Liver (tissue), 9 donors: Measurements from ENCODE around the gene SMOC2. TPM values are rescaled to one million over a fixed set of nuclear protein-coding genes. Genes with fewer than 3 reads are reported as not detected.

ENCODE experiments used
- DNase-seq: peaks from one replicate; pipeline ENCODE4 v3.0.0-alpha.2; 2017; ENCODE audit warnings: low spot score
- H3K27ac ChIP-seq, 2 donors: one replicate each; pipeline ENCODE4 v1.7.0; 2013; ENCODE audit warnings: inconsistent platforms in 2 of 2, low read length in 2 of 2, control low read depth in 1 of 2, low read depth in 1 of 2, mild to moderate bottlenecking in 1 of 2
- H3K27me3 ChIP-seq, 4 donors: one replicate each; pipeline versions ENCODE4 v1.6.1 to v1.7.0; 2013; ENCODE audit warnings: low read length in 3 of 4, inconsistent platforms in 1 of 4, mild to moderate bottlenecking in 1 of 4, moderate library complexity in 1 of 4; ENCODE audit not compliant: control insufficient read depth in 4 of 4, insufficient read depth in 4 of 4
- H3K36me3 ChIP-seq, 4 donors: one replicate each; pipeline versions ENCODE4 v1.6.1 to v1.7.0; 2013; ENCODE audit warnings: low read length in 3 of 4, mild to moderate bottlenecking in 3 of 4, low read depth in 1 of 4, moderate library complexity in 1 of 4; ENCODE audit not compliant: control insufficient read depth in 4 of 4, insufficient read depth in 3 of 4
- H3K4me1 ChIP-seq, 4 donors: one replicate each; pipeline versions ENCODE4 v1.6.1 to v1.7.0; 2013; ENCODE audit warnings: low read length in 3 of 4, mild to moderate bottlenecking in 3 of 4, moderate library complexity in 1 of 4; ENCODE audit not compliant: control insufficient read depth in 4 of 4, insufficient read depth in 4 of 4
- H3K4me3 ChIP-seq, 3 donors: one replicate each; pipeline versions ENCODE4 v1.6.1 to v1.7.0; 2013; ENCODE audit warnings: low read length in 3 of 3, control low read depth in 1 of 3, low read depth in 1 of 3, mild to moderate bottlenecking in 1 of 3
- H3K9ac ChIP-seq, 2 donors: one replicate each; pipeline ENCODE4 v1.7.0; 2013; ENCODE audit warnings: low read length in 2 of 2, mild to moderate bottlenecking in 2 of 2, moderate library complexity in 2 of 2, control low read depth in 1 of 2, low read depth in 1 of 2
- H3K9me3 ChIP-seq, 4 donors: one replicate each; pipeline versions ENCODE4 v1.6.1 to v1.7.0; 2013; ENCODE audit warnings: low read length in 3 of 4; ENCODE audit not compliant: control insufficient read depth in 4 of 4
- CTCF ChIP-seq: fragments of 150-350 bp; IDR thresholded peaks from 2 replicates; pipeline ENCODE4 v1.5.1; 2017; ENCODE audit warnings: improper control_type of control experiment, low read depth, low read length; ENCODE audit not compliant: missing input control
- EGR1 ChIP-seq, 2 donors: IDR thresholded peaks; 2 replicates each; pipeline ENCODE4 v1.6.1; 2016 to 2018; ENCODE audit warnings: antibody characterized with exemption in 2 of 2, low read depth in 2 of 2
- FOXA1 ChIP-seq: IDR thresholded peaks from 2 replicates; pipeline ENCODE4 v1.6.1; 2016; ENCODE audit warnings: antibody characterized with exemption
- FOXA2 ChIP-seq: IDR thresholded peaks from 2 replicates; pipeline ENCODE4 v1.6.1; 2016; ENCODE audit warnings: antibody characterized with exemption
- GABPA ChIP-seq, 2 donors: IDR thresholded peaks in 1 of 2; conservative IDR thresholded peaks in 1 of 2; 2 replicates each; pipeline ENCODE4 v1.6.1; 2016; ENCODE audit warnings: antibody characterized with exemption in 2 of 2, mild to moderate bottlenecking in 1 of 2, moderate library complexity in 1 of 2
- HNF4A ChIP-seq, 2 donors: conservative IDR thresholded peaks; 2 replicates each; pipeline ENCODE4 v1.6.1; 2016; ENCODE audit warnings: antibody characterized with exemption in 2 of 2, mild to moderate bottlenecking in 2 of 2
- MAX ChIP-seq: IDR thresholded peaks from 2 replicates; pipeline ENCODE4 v1.6.1; 2016; ENCODE audit warnings: antibody characterized with exemption
- RAD21 ChIP-seq, 2 donors: IDR thresholded peaks; 2 replicates each; pipeline ENCODE4 v1.6.1; 2016; ENCODE audit warnings: antibody characterized with exemption in 2 of 2, mild to moderate bottlenecking in 2 of 2
- REST ChIP-seq: IDR thresholded peaks from 2 replicates; pipeline ENCODE4 v1.6.1; 2016; ENCODE audit warnings: antibody characterized with exemption, mild to moderate bottlenecking
- SP1 ChIP-seq: IDR thresholded peaks from 2 replicates; pipeline ENCODE4 v1.6.1; 2018; ENCODE audit warnings: antibody characterized with exemption, mild to moderate bottlenecking
- TAF1 ChIP-seq: conservative IDR thresholded peaks from 2 replicates; pipeline ENCODE4 v1.6.1; 2016; ENCODE audit warnings: antibody characterized with exemption, mild to moderate bottlenecking
- YY1 ChIP-seq: IDR thresholded peaks from 2 replicates; pipeline ENCODE4 v1.6.1; 2016; ENCODE audit warnings: antibody characterized with exemption, mild to moderate bottlenecking
- ZBTB33 ChIP-seq: IDR thresholded peaks from 2 replicates; pipeline ENCODE4 v1.6.1; 2016; ENCODE audit warnings: antibody characterized with exemption
- WGBS: extraction: QIAGEN DNeasy Blood & Tissue Kit; methylation state at CpG from one replicate; pipeline ENCODE4 v1.1.7; 2013; 5-methylcytosine and 5-hydroxymethylcytosine counted together
- polyA plus RNA-seq, 2 donors: library from polyadenylated mRNA; stranded (reverse) in 1 of 2; unstranded in 1 of 2; fragments of 200-250 nt in 1 of 2; fragments of >200 nt in 1 of 2; fragmentation: Nextera tagmentation in 1 of 2; extraction: Ambion mirVana in 1 of 2; gene quantifications; one replicate each; pipeline versions ENCODE4 v1.2.1 to v1.2.3, GENCODE V29; 2013 to 2015
- total RNA-seq, 2 donors: library from RNA; depleted of rRNA; stranded (reverse); fragments of >200 nt; gene quantifications; one replicate each; pipeline ENCODE4 v1.2.3, GENCODE V29; 2014
- donor health status: healthy.
- donor health status: healthy.
- donor health status: healthy.
- donor health status: healthy.
- donor health status: healthy.

The SMOC2 gene
- total and polyA plus RNA-seq, 4 donors: 0.23 to 1.9 (median 1.1) TPM

GRCh38 chr6:168709991-168710390 is 269.0 kb downstream of the SMOC2 start:
- H3K27ac ChIP-seq: no peak overlapping the region
- no peaks in the 10 kb centered on the region for H3K27me3 ChIP-seq
- no peaks in the 10 kb centered on the region for H3K9me3 ChIP-seq
- 80% methylated on average over 9 of the region's 9 CpGs for WGBS
- H3K4me3 ChIP-seq: no peak overlapping the region
- TF ChIP-seq EGR1 (IDR thresholded peaks at IDR 0.05; ENCODE audit: low read depth in 2 of 2) (no peak), REST (no peak), MAX (no peak), FOXA2 (no peak), ZBTB33 (no peak), GABPA (IDR thresholded peaks at IDR 0.05 in 1 of 2, conservative IDR thresholded peaks at IDR 0.05 in 1 of 2) (no peak)
- no peak for DNase-seq
- H3K36me3 ChIP-seq: no peaks in the 10 kb centered on the region
- H3K4me1 ChIP-seq: no peaks in the 10 kb centered on the region
- H3K9ac ChIP-seq: no peak overlapping the region

GRCh38 chr6:168711049-168711640 is 270.2 kb downstream of the SMOC2 start:
- Histone ChIP-seq H3K27ac (no peak overlapping the region), H3K9me3 (no peaks in the 10 kb centered on the region), H3K27me3 (no peaks in the 10 kb centered on the region), H3K4me1 (no peaks in the 10 kb centered on the region), H3K4me3 (no peak overlapping the region), H3K36me3 (no peaks in the 10 kb centered on the region), H3K9ac (no peak overlapping the region)
- no peak for DNase-seq
- TF ChIP-seq RAD21 (IDR thresholded peaks at IDR 0.05) (no peak), FOXA1 (no peak), GABPA (IDR thresholded peaks at IDR 0.05 in 1 of 2, conservative IDR thresholded peaks at IDR 0.05 in 1 of 2) (no peak), CTCF (peak; percentile 41), YY1 (no peak), SP1 (no peak), HNF4A (conservative IDR thresholded peaks at IDR 0.05) (no peak), MAX (no peak), TAF1 (no peak)
- WGBS: 41% methylated on average over 5 of the region's 5 CpGs
